ENCODE data around the gene HERC6. TPM values are rescaled to one million over a fixed set of nuclear protein-coding genes. Genes with fewer than 3 reads are reported as not detected.
"Not testable (repeated sequence)": the region's sequence is repeated elsewhere in the genome, so short reads cannot be mapped to it uniquely, and the experiment has no call there.

Gene HERC6
- total and polyA plus RNA-seq, 2 experiments from 2014 or later = 7.7 to 11.5 TPM

- H3K9me3 ChIP-seq (ENCODE audit: low read depth) = no peaks in the 10 kb centered on the region
- no peak overlapping the region for H3K27ac ChIP-seq
- DNase-seq (ENCODE audit: low read depth in 1 of 2, low spot score in 1 of 2) = no peak
- H3K36me3 ChIP-seq = no peaks in the 10 kb centered on the region
- H3K4me3 ChIP-seq = no peak overlapping the region
- no peaks in the 10 kb centered on the region for H3K4me1 ChIP-seq (ENCODE audit: low read depth)
- no peak for TF ChIP-seq CTCF (IDR thresholded peaks at IDR 0.05; ENCODE audit: low read depth, low read length)
- H3K27me3 ChIP-seq = no peaks in the 10 kb centered on the region
Observed at GRCh38 chr4:88422403-88422802, 43.8 kb downstream of the HERC6 start.

- Histone ChIP-seq H3K27me3 (no peaks in the 10 kb centered on the region), H3K4me3 (no peak overlapping the region), H3K36me3 (no peaks in the 10 kb centered on the region), H3K9me3 (ENCODE audit: low read depth) (no peaks in the 10 kb centered on the region), H3K4me1 (ENCODE audit: low read depth) (no peaks in the 10 kb centered on the region), H3K27ac (no peak overlapping the region)
- no peak for DNase-seq (ENCODE audit: low read depth in 1 of 2, low spot score in 1 of 2)
- no peak for TF ChIP-seq CTCF (IDR thresholded peaks at IDR 0.05; ENCODE audit: low read depth, low read length)
Observed at GRCh38 chr4:88429401-88429800, 50.7 kb downstream of the HERC6 start.

- DNase-seq (ENCODE audit: low read depth in 1 of 2, low spot score in 1 of 2) = no peak
- no peak for TF ChIP-seq CTCF (IDR thresholded peaks at IDR 0.05; ENCODE audit: low read depth, low read length)
- Histone ChIP-seq H3K4me3 (no peak overlapping the region), H3K27me3 (no peaks in the 10 kb centered on the region), H3K4me1 (ENCODE audit: low read depth) (no peaks in the 10 kb centered on the region), H3K9me3 (ENCODE audit: low read depth) (no peaks in the 10 kb centered on the region), H3K36me3 (no peaks in the 10 kb centered on the region), H3K27ac (no peak overlapping the region)
Observed at GRCh38 chr4:88435987-88436693, 57.5 kb downstream of the HERC6 start.

- not testable (repeated sequence) for H3K4me1 ChIP-seq (ENCODE audit: low read depth); H3K4me3 ChIP-seq
Observed at GRCh38 chr4:88437873-88438272, 59.2 kb downstream of the HERC6 start.

GRCh38 chr4:88439161-88439760 lies 60.6 kb downstream of the HERC6 start:
- H3K9me3 ChIP-seq (ENCODE audit: low read depth) = no peaks in the 10 kb centered on the region
- no peak overlapping the region for H3K27ac ChIP-seq
- no peaks in the 10 kb centered on the region for H3K4me1 ChIP-seq (ENCODE audit: low read depth)
- no peak overlapping the region for H3K4me3 ChIP-seq
- DNase-seq (ENCODE audit: low read depth in 1 of 2, low spot score in 1 of 2) = no peak
- H3K27me3 ChIP-seq = no peaks in the 10 kb centered on the region
- no peaks in the 10 kb centered on the region for H3K36me3 ChIP-seq
- no peak for TF ChIP-seq CTCF (IDR thresholded peaks at IDR 0.05; ENCODE audit: low read depth, low read length)

More at GRCh38 chr4:88437873-88438272, 59.2 kb downstream of the HERC6 start:
- H3K36me3 ChIP-seq; H3K27me3 ChIP-seq; H3K27ac ChIP-seq; H3K9me3 ChIP-seq (ENCODE audit: low read depth); DNase-seq (ENCODE audit: low read depth in 1 of 2, low spot score in 1 of 2): not testable (repeated sequence)

- Histone ChIP-seq H3K27ac (no peak overlapping the region), H3K4me1 (ENCODE audit: low read depth) (no peaks in the 10 kb centered on the region), H3K36me3 (no peaks in the 10 kb centered on the region), H3K4me3 (no peak overlapping the region), H3K27me3 (no peaks in the 10 kb centered on the region), H3K9me3 (ENCODE audit: low read depth) (no peaks in the 10 kb centered on the region)
- no peak for TF ChIP-seq CTCF (IDR thresholded peaks at IDR 0.05; ENCODE audit: low read depth, low read length)
- no peak for DNase-seq (ENCODE audit: low read depth in 1 of 2, low spot score in 1 of 2)
Observed at GRCh38 chr4:88440146-88440545, 61.5 kb downstream of the HERC6 start.

Data from cardiac muscle cell (in vitro differentiated cells and primary cell).